GM21515 (cell line): ENCODE data around the gene ITIH4.

Experiments used
- ATAC-seq: cut with Tn5 transposase; IDR thresholded peaks from one replicate; pipeline ENCODE4 v1.9.1; 2021; ENCODE audit not compliant: unreplicated experiment

The ITIH4 gene

GRCh38 chr3:52849656-52850055 is 19.2 kb upstream of the ITIH4 start:
- ATAC-seq, result no peak

GRCh38 chr3:52848617-52849016 is 18.1 kb upstream of the ITIH4 start:
- ATAC-seq, result no peak

- no peak for ATAC-seq
These were observed 17.3 kb upstream of the ITIH4 start for GRCh38 chr3:52847726-52848125.

- ATAC-seq, result no peak
These were observed 16.8 kb upstream of the ITIH4 start for GRCh38 chr3:52847241-52847640.

- no peak for ATAC-seq
These were observed 16.0 kb upstream of the ITIH4 start for GRCh38 chr3:52846432-52846965.

GRCh38 chr3:52845691-52846431 is 15.4 kb upstream of the ITIH4 start:
- ATAC-seq, result no peak

GRCh38 chr3:52845157-52845556 is 14.7 kb upstream of the ITIH4 start:
- no peak for ATAC-seq

GRCh38 chr3:52844290-52844975 is 14.0 kb upstream of the ITIH4 start:
- ATAC-seq, result no peak

GRCh38 chr3:52843881-52844280 is 13.4 kb upstream of the ITIH4 start:
- no peak for ATAC-seq

- no peak for ATAC-seq
These were observed 12.8 kb upstream of the ITIH4 start for GRCh38 chr3:52843108-52843865.

GRCh38 chr3:52842424-52842823 is 12.0 kb upstream of the ITIH4 start:
- no peak for ATAC-seq

GRCh38 chr3:52841981-52842340 is 11.5 kb upstream of the ITIH4 start:
- no peak for ATAC-seq

- ATAC-seq, result no peak
These were observed 10.9 kb upstream of the ITIH4 start for GRCh38 chr3:52841211-52841980.

GRCh38 chr3:52839892-52840545 is 9.5 kb upstream of the ITIH4 start:
- ATAC-seq, result no peak

- no peak for ATAC-seq
These were observed 8.8 kb upstream of the ITIH4 start for GRCh38 chr3:52839268-52839575.

GRCh38 chr3:52838561-52839267 is 8.2 kb upstream of the ITIH4 start:
- ATAC-seq, result no peak

GRCh38 chr3:52836986-52837385 is 6.5 kb upstream of the ITIH4 start:
- ATAC-seq, result no peak

GRCh38 chr3:52836471-52836845 is 6.0 kb upstream of the ITIH4 start:
- ATAC-seq, result no peak

GRCh38 chr3:52835766-52836470 is 5.4 kb upstream of the ITIH4 start:
- no peak for ATAC-seq
